Adrenal gland (tissue), 5 donors: ENCODE measurements around the gene HBE1.

Experiments used
- CTCF ChIP-seq, 6 experiments: fragments of 450-650 bp in 4 of 6; fragments of 200-600 bp in 2 of 6; sonication (generic) in 1 of 6; IDR thresholded peaks; 1 replicate in 5 of 6; 2 replicates in 1 of 6; pipeline versions ENCODE4 v1.5.1 to v1.8.0; 2016 to 2021; ENCODE audit warnings: antibody characterized with exemption in 6 of 6, mild to moderate bottlenecking in 2 of 6, moderate library complexity in 1 of 6
- POLR2A ChIP-seq, 2 donors: fragments of 450-650 bp; IDR thresholded peaks; one replicate each; pipeline ENCODE4 v1.6.1; 2017; ENCODE audit warnings: antibody characterized with exemption in 2 of 2, mild to moderate bottlenecking in 2 of 2, moderate library complexity in 1 of 2
- donor health status: DM: no; HTN: no; CAD: no.

DNA sequence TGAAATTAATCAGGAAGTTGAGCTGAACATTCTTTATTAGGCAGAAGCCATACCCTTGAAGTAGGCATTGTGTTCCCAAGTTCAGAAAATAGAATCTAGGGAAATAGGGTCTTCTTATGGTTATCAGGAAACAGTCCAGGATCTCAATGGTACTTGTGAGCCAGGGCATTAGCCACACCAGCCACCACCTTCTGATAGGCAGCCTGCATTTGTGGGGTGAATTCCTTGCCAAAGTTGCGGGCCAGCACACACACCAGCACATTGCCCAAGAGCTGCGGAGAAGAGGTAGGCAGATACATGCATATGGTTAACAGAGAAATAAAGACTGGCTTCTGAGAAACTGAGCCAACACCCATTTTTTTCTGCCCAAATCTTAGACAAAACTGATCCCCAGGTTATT is 36.9 kb downstream of the HBE1 start:
- no peak for TF ChIP-seq CTCF (IDR thresholded peaks at IDR 0.05)
- no peak for TF ChIP-seq POLR2A (IDR thresholded peaks at IDR 0.05)
